Lower leg skin (tissue), 4 donors: Measurements from ENCODE around the gene FBXO17. TPM values are rescaled to one million over a fixed set of nuclear protein-coding genes. Genes with fewer than 3 reads are reported as not detected.

ENCODE experiments used
- DNase-seq, 2 donors: peaks; one replicate each; pipeline ENCODE4 v3.0.0-alpha.2; 2019; ENCODE audit warnings: low spot score in 2 of 2
- H3K4me3 ChIP-seq: fragments of 200-600 bp; sonication (generic); 2 replicates; pipeline ENCODE4 v1.5.1; 2017; ENCODE audit warnings: mild to moderate bottlenecking, low read depth; ENCODE audit not compliant: poor library complexity, severe bottlenecking
- POLR2A ChIP-seq, 2 donors: fragments of 450-650 bp; IDR thresholded peaks; one replicate each; pipeline ENCODE4 v1.6.1; 2016 to 2017; ENCODE audit warnings: antibody characterized with exemption in 2 of 2, mild to moderate bottlenecking in 1 of 2, moderate library complexity in 1 of 2
- WGBS, 2 donors: methylation state at CpG; one replicate each; pipeline ENCODE4 v1.1.5; 2018; 5-methylcytosine and 5-hydroxymethylcytosine counted together
- intact Hi-C: fragments of 100-400 bp; cut with DNase I; formaldehyde crosslinking; loops from one replicate; pipeline ENCODE4 v1.15.0; 2023; ENCODE audit warnings: low total_unique reads
- total RNA-seq, 4 donors: library from RNA; depleted of rRNA; stranded (reverse); fragments of >200 nt; gene quantifications; one replicate each; pipeline ENCODE4 v1.1.0, GENCODE V29; 2016
- TF ChIP-seq, protein P1 (sequence below), 3 donors: fragments of 450-650 bp; IDR thresholded peaks; one replicate each; pipeline ENCODE4 v1.5.1; 2016; ENCODE audit warnings: antibody characterized with exemption in 3 of 3, mild to moderate bottlenecking in 3 of 3, moderate library complexity in 2 of 3

The FBXO17 gene
- total RNA-seq, 4 donors from 2014 or later = 13.2 to 46.5 (median 34.3) TPM

DNA sequence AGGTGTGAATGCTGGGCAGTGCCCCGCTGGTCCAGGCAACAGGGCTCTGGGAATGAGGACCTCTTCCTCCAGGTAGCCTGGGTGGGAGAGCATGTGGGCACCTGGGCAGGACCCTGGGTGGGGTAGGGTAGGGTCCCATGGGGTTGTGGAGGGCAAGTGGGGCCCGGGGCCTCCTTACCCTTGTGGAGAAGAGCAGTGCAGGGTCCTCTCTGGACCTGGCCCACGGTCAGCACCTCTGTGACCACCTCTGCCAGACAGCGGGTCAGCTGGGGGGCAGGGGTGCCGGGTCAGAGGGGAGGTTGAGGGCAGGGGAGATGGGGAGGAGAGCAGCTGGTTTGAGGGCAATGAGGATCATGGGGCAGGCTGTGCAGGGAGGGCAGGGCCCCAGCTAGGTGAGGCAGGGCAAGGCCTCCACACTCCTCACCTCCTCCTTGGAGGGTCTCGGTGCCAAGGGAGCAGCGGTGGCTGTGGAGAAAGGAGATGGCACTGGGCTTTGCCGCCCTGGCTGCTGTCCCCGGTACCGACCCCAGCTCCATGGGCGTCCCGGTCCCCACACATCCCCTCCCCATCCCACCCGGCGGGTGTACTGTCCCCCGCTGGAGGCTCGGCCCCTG is 64.0 kb downstream of the FBXO17 start:
- WGBS, 2 donors = 62 to 77% methylated on average over 16 of the region's 16 CpGs
- intact Hi-C loops = no loop called here
- TF ChIP-seq, protein P1, sequence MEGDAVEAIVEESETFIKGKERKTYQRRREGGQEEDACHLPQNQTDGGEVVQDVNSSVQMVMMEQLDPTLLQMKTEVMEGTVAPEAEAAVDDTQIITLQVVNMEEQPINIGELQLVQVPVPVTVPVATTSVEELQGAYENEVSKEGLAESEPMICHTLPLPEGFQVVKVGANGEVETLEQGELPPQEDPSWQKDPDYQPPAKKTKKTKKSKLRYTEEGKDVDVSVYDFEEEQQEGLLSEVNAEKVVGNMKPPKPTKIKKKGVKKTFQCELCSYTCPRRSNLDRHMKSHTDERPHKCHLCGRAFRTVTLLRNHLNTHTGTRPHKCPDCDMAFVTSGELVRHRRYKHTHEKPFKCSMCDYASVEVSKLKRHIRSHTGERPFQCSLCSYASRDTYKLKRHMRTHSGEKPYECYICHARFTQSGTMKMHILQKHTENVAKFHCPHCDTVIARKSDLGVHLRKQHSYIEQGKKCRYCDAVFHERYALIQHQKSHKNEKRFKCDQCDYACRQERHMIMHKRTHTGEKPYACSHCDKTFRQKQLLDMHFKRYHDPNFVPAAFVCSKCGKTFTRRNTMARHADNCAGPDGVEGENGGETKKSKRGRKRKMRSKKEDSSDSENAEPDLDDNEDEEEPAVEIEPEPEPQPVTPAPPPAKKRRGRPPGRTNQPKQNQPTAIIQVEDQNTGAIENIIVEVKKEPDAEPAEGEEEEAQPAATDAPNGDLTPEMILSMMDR (IDR thresholded peaks at IDR 0.05) = no peak
- TF ChIP-seq POLR2A (IDR thresholded peaks at IDR 0.05) = no peak
- H3K4me3 ChIP-seq = no peak overlapping the region
- no peak for DNase-seq

DNA sequence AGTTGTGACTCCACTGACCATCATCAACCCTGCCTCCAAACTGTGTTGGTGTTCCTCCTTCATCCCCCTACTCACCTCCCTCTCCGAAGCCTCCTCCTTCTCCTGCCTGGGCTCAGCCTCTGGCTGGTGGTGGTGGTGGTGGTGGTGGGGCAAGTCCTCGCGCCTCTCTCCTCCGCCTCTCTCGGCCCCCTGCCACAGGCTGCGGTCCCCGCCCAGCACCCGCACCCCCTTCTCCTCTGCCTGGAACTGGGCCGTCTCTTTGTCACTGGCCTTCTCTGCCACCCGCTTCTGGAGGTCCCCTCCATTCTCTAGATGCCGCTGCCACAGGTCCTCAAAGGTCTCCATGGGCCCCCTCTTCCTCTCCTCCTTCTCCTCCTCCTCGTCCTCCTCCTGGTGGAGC is 65.1 kb downstream of the FBXO17 start:
- 87% methylated on average over 12 of the region's 12 CpGs for WGBS, 2 donors
- TF ChIP-seq POLR2A (IDR thresholded peaks at IDR 0.05) = no peak
- TF ChIP-seq, protein P1 (IDR thresholded peaks at IDR 0.05) = no peak
- DNase-seq = no peak
- intact Hi-C loops = no loop called here
- no peak overlapping the region for H3K4me3 ChIP-seq

DNA sequence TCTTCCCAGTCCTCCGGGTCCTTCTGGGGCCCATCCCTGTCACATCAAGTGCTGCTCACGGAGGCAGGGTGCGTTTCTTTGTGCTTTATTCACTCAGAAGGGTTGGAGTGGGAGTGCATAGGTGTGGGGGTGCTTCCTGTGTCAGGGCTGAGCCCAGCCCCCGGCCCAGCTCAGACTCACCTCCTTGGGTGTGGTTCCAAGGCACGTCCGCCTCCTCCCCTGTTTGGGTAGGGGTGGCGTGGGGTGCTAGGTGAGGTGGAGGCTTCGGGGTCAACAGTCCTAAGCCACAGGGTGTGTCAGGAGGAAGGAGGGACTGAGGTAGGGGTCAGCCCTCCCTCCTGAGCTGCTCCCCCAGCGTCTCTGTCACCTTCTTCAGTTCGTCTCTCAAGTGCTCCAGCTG is 66.6 kb downstream of the FBXO17 start:
- H3K4me3 ChIP-seq = no peak overlapping the region
- WGBS, 2 donors = 72 to 73% methylated on average over 10 of the region's 10 CpGs
- DNase-seq = no peak
- intact Hi-C loops = no loop called here
- no peak for TF ChIP-seq POLR2A (IDR thresholded peaks at IDR 0.05)
- TF ChIP-seq, protein P1 (IDR thresholded peaks at IDR 0.05) = no peak

DNA sequence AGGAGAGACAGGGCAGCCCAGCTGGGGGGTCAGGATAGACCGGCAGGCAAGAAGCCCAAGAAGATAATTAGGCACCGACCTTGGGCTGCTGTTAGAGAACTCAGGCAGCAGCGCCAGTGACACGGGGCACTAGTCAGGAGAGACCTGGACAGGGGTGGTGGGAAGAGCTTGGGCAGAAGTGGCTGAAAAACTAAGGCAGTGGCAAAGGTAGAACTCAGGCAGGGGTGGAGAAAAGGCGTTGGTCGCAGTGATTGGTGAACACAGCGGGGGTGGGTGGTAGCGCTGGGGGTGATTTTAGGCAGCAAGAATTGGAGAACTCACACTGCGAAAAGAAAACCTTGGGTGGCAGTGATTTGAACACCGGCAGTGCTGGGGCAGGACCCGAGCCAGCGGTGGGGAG is 67.9 kb downstream of the FBXO17 start:
- WGBS, 2 donors = 93 to 96% methylated on average over 12 of the region's 12 CpGs
- TF ChIP-seq POLR2A (IDR thresholded peaks at IDR 0.05) = no peak
- TF ChIP-seq, protein P1 (IDR thresholded peaks at IDR 0.05) = no peak
- intact Hi-C loops = no loop called here
- no peak for DNase-seq
- H3K4me3 ChIP-seq = no peak overlapping the region

DNA sequence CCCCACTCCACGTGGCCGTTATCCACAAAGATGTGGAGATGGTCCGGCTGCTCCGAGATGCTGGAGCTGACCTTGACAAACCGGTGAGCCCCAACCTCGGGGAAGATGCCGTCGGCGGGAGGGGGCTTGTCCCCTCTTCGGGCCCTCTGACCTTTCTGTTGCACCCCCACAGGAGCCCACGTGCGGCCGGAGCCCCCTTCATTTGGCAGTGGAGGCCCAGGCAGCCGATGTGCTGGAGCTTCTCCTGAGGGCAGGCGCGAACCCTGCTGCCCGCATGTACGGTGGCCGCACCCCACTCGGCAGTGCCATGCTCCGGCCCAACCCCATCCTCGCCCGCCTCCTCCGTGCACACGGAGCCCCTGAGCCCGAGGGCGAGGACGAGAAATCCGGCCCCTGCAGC is 68.3 kb downstream of the FBXO17 start:
- no peak for DNase-seq
- intact Hi-C loops = no loop called here
- TF ChIP-seq, protein P1 (IDR thresholded peaks at IDR 0.05) = no peak
- H3K4me3 ChIP-seq = no peak overlapping the region
- 91 to 93% methylated on average over 28 to 29 of the region's 29 CpGs for WGBS, 2 donors

DNA sequence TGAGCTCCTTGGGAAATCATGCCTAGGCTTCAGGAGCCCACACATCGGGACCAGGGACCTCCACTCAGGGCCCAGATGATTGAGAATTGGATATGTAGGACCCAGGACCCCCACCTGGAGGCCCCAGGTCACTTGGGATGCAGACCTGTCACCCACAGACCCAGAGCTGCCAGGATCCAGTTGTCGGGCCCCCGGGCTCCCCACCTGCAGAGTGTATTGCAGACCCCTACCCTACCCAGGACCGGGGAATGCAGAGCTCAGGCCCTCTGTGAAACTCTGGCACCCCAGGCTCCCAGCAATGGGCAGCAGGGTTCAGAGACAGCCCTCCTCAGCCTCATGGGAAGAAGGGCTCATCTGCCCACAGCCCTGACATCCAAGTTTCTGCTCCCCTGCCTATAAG is 69.9 kb downstream of the FBXO17 start:
- no peak overlapping the region for H3K4me3 ChIP-seq
- WGBS, 2 donors = 96 to 98% methylated on average over 4 of the region's 4 CpGs
- TF ChIP-seq, protein P1 (IDR thresholded peaks at IDR 0.05) = no peak
- no peak for TF ChIP-seq POLR2A (IDR thresholded peaks at IDR 0.05)
- intact Hi-C loops = no loop called here
- no peak for DNase-seq
